Prostate gland (tissue), 2 donors: Measurements from ENCODE around the gene ELF3.

ENCODE experiments used
- CTCF ChIP-seq, 4 experiments: fragments of 200-600 bp in 2 of 4; fragments of 450-650 bp in 2 of 4; sonication (generic) in 2 of 4; IDR thresholded peaks; 1 replicate in 3 of 4; 2 replicates in 1 of 4; pipeline ENCODE4 v1.5.1; 2016 to 2019; ENCODE audit warnings: antibody characterized with exemption in 4 of 4, mild to moderate bottlenecking in 2 of 4, moderate library complexity in 2 of 4
- POLR2A ChIP-seq: fragments of 450-650 bp; IDR thresholded peaks from one replicate; pipeline ENCODE4 v1.6.1; 2016; ENCODE audit warnings: antibody characterized with exemption, mild to moderate bottlenecking
- POLR2AphosphoS5 ChIP-seq: sonication (generic); formaldehyde crosslinking; IDR thresholded peaks from one replicate; pipeline ENCODE4 v1.6.1; 2017; ENCODE audit warnings: antibody characterized with exemption

GRCh38 chr1:202034149-202034682, 23.8 kb downstream of the ELF3 start:
- no peak for TF ChIP-seq CTCF (IDR thresholded peaks at IDR 0.05)
- TF ChIP-seq POLR2A, result no peak
- no peak for TF ChIP-seq POLR2AphosphoS5
